Measurements from ENCODE around the gene OSR1. TPM values are rescaled to one million over a fixed set of nuclear protein-coding genes. Genes with fewer than 3 reads are reported as not detected.

Gene OSR1
- total and polyA plus RNA-seq, 10 donors, result 0.04 to 1.4 (median 0.23) TPM; not detected in 5

GRCh38 chr2:19347619-19348562 lies 10.5 kb downstream of the OSR1 start:
- peak; percentile 97 for DNase-seq
- H3K27me3 ChIP-seq (replicated peaks in 1 of 7), result peaks cover 13 to 45% (median 37%) of the 10 kb centered on the region in 7 donors
- H3K4me3 ChIP-seq, result peak overlapping the region; percentile 44 to 85 (median 64)
- WGBS, 5 donors, result 1 to 5% (median 1%) methylated on average over 41 to 76 of the region's 76 CpGs
- H3K36me3 ChIP-seq, result no peaks in the 10 kb centered on the region
- peak; percentile 99 to 100 (median 99) for TF ChIP-seq POLR2AphosphoS5 (IDR thresholded peaks at IDR 0.05)
- peak in 2 of 11 experiments; percentile 11 to 18 for TF ChIP-seq CTCF (IDR thresholded peaks at IDR 0.05 in 8 of 11, conservative IDR thresholded peaks at IDR 0.05 in 3 of 11)
- peak in 2 of 3 donors; percentile 83 to 91 for TF ChIP-seq POLR2A (IDR thresholded peaks at IDR 0.05)
- H3K9me3 ChIP-seq, result no peaks in the 10 kb centered on the region
- peaks cover 14 to 44% (median 37%) of the 10 kb centered on the region in 6 donors for H3K4me1 ChIP-seq
- H3K27ac ChIP-seq, result peak overlapping the region; percentile 87 to 96 (median 94)
- intact Hi-C loops (cut with DNase I; ENCODE audit: low total_unique reads), result loop anchor here (5.0 to 10.0 kb wide), 2 partner anchors 517 to 786 kb away; partner anchors contain the start of gene RDH14

GRCh38 chr2:19346983-19347618 lies 11.3 kb downstream of the OSR1 start:
- Histone ChIP-seq H3K36me3 (no peaks in the 10 kb centered on the region), H3K4me3 (peak overlapping the region; percentile 44 to 85 (median 64)), H3K27ac (peak overlapping the region; percentile 87 to 96 (median 94)), H3K4me1 (peaks cover 14 to 40% (median 36%) of the 10 kb centered on the region in 6 donors), H3K9me3 (no peaks in the 10 kb centered on the region), H3K27me3 (replicated peaks in 1 of 7) (peaks cover 7 to 37% (median 29%) of the 10 kb centered on the region in 7 donors)
- intact Hi-C loops (cut with DNase I; ENCODE audit: low total_unique reads), result loop anchor here (5.0 to 10.0 kb wide), 2 partner anchors 518 to 785 kb away; partner anchors contain the start of gene RDH14
- DNase-seq, result no peak
- 35 to 46% (median 41%) methylated on average over 6 of the region's 6 CpGs for WGBS, 5 donors
- no peak for TF ChIP-seq CTCF (IDR thresholded peaks at IDR 0.05 in 8 of 11, conservative IDR thresholded peaks at IDR 0.05 in 3 of 11)
- no peak for TF ChIP-seq POLR2AphosphoS5 (IDR thresholded peaks at IDR 0.05)
- TF ChIP-seq POLR2A (IDR thresholded peaks at IDR 0.05), result no peak

- H3K27me3 ChIP-seq (replicated peaks in 1 of 7), result no peaks in the 10 kb centered on the region
- DNase-seq, result no peak
- intact Hi-C loops (cut with DNase I; ENCODE audit: low total_unique reads), result no loop called here
- WGBS, 5 donors, result 94 to 100% (median 96%) methylated on average over 1 of the region's 1 CpG
- TF ChIP-seq POLR2A (IDR thresholded peaks at IDR 0.05), result no peak
- TF ChIP-seq POLR2AphosphoS5 (IDR thresholded peaks at IDR 0.05), result no peak
- no peak for TF ChIP-seq CTCF (IDR thresholded peaks at IDR 0.05 in 8 of 11, conservative IDR thresholded peaks at IDR 0.05 in 3 of 11)
- peaks cover 0 to 12% (median 0%) of the 10 kb centered on the region in 6 donors for H3K36me3 ChIP-seq
- H3K4me3 ChIP-seq, result no peak overlapping the region
- no peaks in the 10 kb centered on the region for H3K9me3 ChIP-seq
- no peak overlapping the region for H3K27ac ChIP-seq
- no peaks in the 10 kb centered on the region for H3K4me1 ChIP-seq
Observed at GRCh38 chr2:19337742-19338141, 20.7 kb downstream of the OSR1 start.

All from spleen (tissue), 11 donors.